Activated naive CD4-positive, alpha-beta T cell treated with anti-CD3 and anti-CD28 coated beads, Interleukin-2, amount 50 U/mL, for 24 hours (primary cell): ENCODE data around the gene NOL3.
"Not testable (repeated sequence)": the region's sequence is repeated elsewhere in the genome, so short reads cannot be mapped to it uniquely, and the experiment has no call there.

ENCODE experiments used
- H3K27ac Mint-ChIP-seq: one replicate; pipeline ENCODE4 v1.8.0; 2021; ENCODE audit warnings: mild to moderate bottlenecking, mixed read lengths
- H3K27me3 Mint-ChIP-seq: one replicate; pipeline ENCODE4 v1.8.0; 2021; ENCODE audit warnings: mixed read lengths
- H3K36me3 Mint-ChIP-seq: one replicate; pipeline ENCODE4 v1.8.0; 2021; ENCODE audit warnings: mixed read lengths
- H3K4me1 Mint-ChIP-seq: one replicate; pipeline ENCODE4 v1.8.0; 2021; ENCODE audit warnings: mixed read lengths
- H3K4me3 Mint-ChIP-seq: one replicate; pipeline ENCODE4 v1.8.0; 2021; ENCODE audit warnings: mild to moderate bottlenecking, mixed read lengths
- H3K9me3 Mint-ChIP-seq: one replicate; pipeline ENCODE4 v1.8.0; 2021; ENCODE audit warnings: mixed read lengths

The NOL3 gene

DNA sequence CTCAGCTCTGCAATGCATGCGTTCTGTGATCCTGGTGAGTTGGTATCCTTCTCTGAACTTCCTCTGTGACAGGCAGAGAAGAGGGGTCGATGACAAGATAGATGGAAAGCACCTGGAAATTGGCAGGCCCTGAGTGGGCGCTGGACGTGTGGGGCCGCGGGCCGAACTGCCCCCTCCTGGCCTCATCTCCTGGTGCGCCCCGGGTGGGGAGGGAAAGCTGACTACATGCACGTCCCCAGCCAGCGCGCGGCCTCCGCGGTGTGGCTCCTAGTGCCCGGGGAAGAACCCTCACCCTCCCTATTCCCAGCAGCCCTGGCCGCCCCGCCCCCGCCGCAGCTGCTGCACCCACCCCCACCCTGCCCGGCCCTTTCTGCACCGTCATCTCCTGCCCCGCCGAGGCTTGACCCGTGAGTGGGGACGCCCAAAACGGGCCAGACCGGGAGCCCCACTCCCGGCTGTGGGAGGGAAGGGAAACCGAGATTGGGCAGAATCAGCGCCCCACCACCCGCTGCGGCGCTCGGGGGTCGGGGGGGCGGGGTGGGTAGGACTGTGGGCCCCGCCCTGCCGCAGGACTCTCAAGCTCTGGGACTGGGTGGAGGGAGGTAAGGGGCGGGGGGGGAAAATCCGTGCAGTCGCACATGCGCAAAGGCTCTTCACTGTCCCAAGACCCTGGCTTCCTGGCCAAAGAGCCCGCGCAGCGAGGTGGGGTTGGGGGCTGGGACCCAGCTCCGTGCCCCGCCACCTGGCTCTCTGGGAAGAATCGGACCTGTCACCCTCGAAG is at the start of gene NOL3:
TSS of gene NOL3 (plus strand) at position 371 of the 781 bp plus-strand sequence.
- H3K27me3 Mint-ChIP-seq: peaks cover 41% of the 10 kb centered on the region
- peaks cover 24% of the 10 kb centered on the region for H3K4me1 Mint-ChIP-seq
- H3K27ac Mint-ChIP-seq: peak within 1 kb of the TSS; percentile 32
- H3K4me3 Mint-ChIP-seq: peak within 1 kb of the TSS; percentile 71
- H3K9me3 Mint-ChIP-seq: no peaks in the 10 kb centered on the region
- H3K36me3 Mint-ChIP-seq: no peaks in the 10 kb centered on the region

DNA sequence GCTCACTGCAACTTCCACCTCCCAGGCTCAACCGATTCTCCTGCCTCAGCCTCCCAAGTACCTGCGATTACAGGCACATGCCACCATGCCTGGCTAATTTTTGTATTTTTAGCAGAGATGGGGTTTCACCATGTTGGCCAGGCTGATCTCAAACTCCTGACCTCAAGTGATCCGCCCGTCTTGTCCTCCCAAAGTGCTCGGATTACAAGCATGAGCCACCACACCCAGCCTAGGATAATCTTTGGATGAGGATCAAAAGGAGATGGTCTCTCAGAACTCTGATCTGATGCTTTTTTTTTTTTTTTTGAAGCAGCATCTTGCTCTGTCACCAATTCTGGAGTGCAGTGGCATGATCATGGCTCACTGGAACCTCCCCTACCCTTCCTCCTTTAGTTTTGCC is 47.5 kb upstream of the NOL3 start:
- H3K9me3 Mint-ChIP-seq, H3K27me3 Mint-ChIP-seq, H3K4me3 Mint-ChIP-seq, H3K27ac Mint-ChIP-seq, H3K4me1 Mint-ChIP-seq: not testable (repeated sequence)
- H3K36me3 Mint-ChIP-seq: peaks cover 23% of the 10 kb centered on the region

DNA sequence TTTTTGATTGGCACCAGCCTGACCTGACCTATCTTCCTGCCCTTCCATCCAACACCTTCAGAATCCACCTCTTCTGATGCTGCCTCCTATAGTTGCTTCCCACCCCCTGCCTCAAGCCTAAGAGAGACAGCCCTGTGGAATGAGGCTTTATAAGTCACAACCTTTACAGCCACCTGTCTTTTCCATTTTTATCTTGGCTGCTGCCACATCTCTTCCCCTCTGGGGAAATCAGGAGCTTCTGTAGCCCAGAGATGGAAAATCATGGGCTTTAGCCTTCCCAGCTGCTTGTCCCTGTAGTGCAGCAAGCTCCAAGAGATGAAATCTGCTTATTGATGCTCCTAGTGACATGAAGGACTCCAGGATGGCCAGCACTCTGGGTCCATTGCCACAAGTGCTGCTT is 41.9 kb upstream of the NOL3 start:
- no peaks in the 10 kb centered on the region for H3K27me3 Mint-ChIP-seq
- no peak overlapping the region for H3K4me3 Mint-ChIP-seq
- H3K27ac Mint-ChIP-seq: no peak overlapping the region
- no peaks in the 10 kb centered on the region for H3K9me3 Mint-ChIP-seq
- H3K4me1 Mint-ChIP-seq: peaks cover 4% of the 10 kb centered on the region
- H3K36me3 Mint-ChIP-seq: peaks cover 21% of the 10 kb centered on the region

DNA sequence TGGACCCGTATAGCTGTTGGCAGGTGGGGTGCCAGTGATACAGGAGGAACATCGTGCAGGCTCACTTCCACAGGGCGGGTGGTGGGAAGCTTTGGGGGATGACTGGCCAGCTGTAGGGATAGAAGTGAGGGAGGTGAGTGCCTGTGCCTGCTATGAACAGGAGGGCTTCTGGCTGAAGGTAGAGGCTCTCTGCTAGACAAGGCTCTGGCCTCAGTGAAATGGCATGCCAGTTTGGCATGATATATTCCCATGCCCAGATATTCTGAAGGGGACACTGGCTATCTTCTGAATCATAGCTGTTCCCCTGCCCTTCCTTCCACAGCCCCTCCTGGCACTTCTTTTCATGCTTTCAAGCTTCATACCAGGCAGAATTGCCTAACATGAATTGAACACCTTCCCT is 41.5 kb upstream of the NOL3 start:
- Mint-ChIP-seq H3K9me3 (no peaks in the 10 kb centered on the region), H3K27me3 (no peaks in the 10 kb centered on the region), H3K4me3 (no peak overlapping the region), H3K36me3 (peaks cover 17% of the 10 kb centered on the region), H3K4me1 (no peaks in the 10 kb centered on the region), H3K27ac (no peak overlapping the region)

DNA sequence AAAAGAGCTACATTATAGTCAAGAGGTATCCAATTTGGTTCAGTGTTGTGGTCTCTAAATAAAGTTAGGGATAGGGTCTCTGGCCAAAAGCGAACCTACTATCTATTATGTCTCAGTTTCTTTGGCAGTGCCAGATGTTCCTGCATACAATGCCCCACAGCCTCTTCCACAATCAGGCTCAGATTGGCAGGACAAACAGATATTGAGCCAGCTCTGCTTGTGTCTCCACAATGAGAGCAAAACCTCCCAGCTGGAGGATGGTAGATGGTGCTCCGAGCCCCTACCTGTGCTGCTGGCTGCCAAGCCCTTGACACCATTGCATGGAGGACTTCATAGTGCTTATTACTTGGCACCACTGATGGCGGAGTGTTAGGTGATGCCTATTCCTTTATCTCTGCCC is 40.9 kb upstream of the NOL3 start:
- Mint-ChIP-seq H3K4me3 (no peak overlapping the region), H3K9me3 (no peaks in the 10 kb centered on the region), H3K27me3 (no peaks in the 10 kb centered on the region), H3K36me3 (peaks cover 17% of the 10 kb centered on the region), H3K4me1 (no peaks in the 10 kb centered on the region), H3K27ac (no peak overlapping the region)

DNA sequence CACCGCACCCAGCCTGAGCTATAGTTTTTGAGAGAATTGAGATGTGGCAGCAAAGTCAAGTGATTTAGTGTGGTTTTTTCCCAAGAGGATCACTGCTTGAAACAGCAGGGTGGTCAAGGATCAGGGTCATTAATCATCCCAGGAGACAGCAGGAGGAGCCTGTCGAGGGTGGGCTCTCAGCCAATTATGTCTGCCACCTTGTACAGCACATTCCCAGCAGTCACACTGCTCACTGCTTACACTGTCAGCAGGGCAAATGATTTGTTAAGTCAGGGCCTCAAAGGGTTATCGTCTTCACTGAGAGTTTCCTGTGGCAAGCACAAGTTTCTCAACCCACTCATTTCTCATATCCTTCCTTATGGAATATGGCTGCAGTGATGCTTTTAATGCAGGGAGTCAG is 32.7 kb upstream of the NOL3 start:
- no peaks in the 10 kb centered on the region for H3K9me3 Mint-ChIP-seq
- no peak overlapping the region for H3K4me3 Mint-ChIP-seq
- no peaks in the 10 kb centered on the region for H3K4me1 Mint-ChIP-seq
- H3K27me3 Mint-ChIP-seq: no peaks in the 10 kb centered on the region
- no peak overlapping the region for H3K27ac Mint-ChIP-seq
- peaks cover 17% of the 10 kb centered on the region for H3K36me3 Mint-ChIP-seq

DNA sequence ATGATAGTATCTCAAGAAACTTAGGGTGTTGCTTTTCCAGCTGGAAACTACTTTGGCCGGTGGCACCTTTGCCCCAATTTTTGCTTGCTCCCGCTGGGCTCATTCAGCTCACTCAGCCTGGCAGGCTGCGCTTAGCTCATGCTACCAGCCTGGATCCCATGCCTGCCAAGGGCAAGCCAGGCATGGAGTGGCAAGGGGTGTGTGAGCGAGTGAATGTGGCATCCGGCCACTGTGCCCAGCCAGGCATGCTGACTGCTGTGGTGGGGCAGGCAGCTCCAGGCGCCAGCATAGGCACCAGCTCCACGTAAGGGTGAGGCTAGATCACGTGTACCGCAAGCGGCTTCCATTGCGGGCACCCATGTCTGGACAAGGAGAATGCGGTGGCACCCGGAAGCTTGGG is 28.9 kb upstream of the NOL3 start:
- H3K27ac Mint-ChIP-seq: no peak overlapping the region
- H3K9me3 Mint-ChIP-seq: no peaks in the 10 kb centered on the region
- peaks cover 25% of the 10 kb centered on the region for H3K36me3 Mint-ChIP-seq
- H3K4me3 Mint-ChIP-seq: no peak overlapping the region
- H3K27me3 Mint-ChIP-seq: no peaks in the 10 kb centered on the region
- no peaks in the 10 kb centered on the region for H3K4me1 Mint-ChIP-seq

DNA sequence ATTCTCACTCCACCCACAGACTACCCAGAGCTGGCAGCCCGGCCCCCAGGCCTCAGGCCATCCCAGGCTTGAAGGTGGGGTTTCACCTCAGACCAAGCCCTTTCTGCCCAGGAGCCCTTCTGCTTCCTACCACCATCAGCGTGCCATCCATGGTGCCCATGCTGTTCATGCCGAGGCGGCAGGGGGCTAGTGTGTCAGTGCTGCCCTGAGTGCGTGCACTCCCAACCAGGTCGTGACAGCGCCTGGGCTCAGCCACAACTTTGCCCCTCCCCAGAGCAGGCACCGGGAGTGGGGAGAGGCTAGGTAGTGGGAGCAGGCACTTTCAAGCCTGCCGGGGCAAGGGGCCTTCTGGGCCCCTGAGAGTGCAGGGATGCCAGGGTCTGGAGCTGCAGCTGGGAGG is 28.0 kb upstream of the NOL3 start:
- no peaks in the 10 kb centered on the region for H3K27me3 Mint-ChIP-seq
- H3K4me3 Mint-ChIP-seq: no peak overlapping the region
- no peaks in the 10 kb centered on the region for H3K4me1 Mint-ChIP-seq
- peaks cover 29% of the 10 kb centered on the region for H3K36me3 Mint-ChIP-seq
- no peaks in the 10 kb centered on the region for H3K9me3 Mint-ChIP-seq
- no peak overlapping the region for H3K27ac Mint-ChIP-seq

DNA sequence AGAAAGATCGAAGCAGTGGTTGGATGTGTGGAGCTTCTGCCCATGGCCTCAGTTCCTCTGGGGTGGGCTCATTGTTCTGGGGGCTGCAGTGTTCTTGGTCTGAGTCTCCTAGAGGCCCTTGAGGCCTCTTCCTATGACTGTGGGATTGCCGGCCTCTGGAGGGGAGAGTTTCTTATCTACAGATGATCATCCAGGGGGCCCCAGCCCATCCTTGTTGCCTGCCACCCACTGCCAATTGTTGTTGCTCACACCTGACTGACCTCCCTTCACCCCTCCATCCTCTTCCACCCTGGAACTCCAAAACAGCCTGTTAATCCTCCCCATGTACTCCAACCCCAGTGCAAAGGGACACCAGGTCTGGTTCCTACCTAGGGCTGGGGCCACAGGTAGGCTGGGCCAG is 25.4 kb upstream of the NOL3 start:
- Mint-ChIP-seq H3K9me3 (no peaks in the 10 kb centered on the region), H3K4me3 (no peak overlapping the region), H3K36me3 (peaks cover 36% of the 10 kb centered on the region), H3K27ac (no peak overlapping the region), H3K27me3 (peaks cover 1% of the 10 kb centered on the region), H3K4me1 (no peaks in the 10 kb centered on the region)

DNA sequence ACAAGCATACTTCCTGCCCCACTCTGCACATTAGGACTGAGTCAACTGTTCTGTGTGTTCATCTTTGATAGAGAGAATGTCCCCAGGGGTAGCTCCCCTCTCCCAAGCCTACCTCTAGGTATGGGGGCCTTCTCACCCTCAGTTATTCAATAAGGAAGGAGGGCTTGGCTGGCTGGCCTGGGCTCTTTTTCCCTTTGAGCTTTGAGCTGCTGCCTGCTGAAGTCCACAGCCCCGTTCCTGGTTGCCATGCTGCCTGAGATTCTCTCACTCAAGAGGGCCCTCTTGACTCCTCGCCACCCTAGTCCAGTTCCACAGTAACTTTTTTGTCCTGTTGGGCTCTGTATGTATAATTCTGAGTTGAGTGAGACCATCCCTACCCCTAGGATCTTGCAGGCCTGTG is 24.6 kb upstream of the NOL3 start:
- Mint-ChIP-seq H3K27me3 (peaks cover 1% of the 10 kb centered on the region), H3K36me3 (peaks cover 33% of the 10 kb centered on the region), H3K4me3 (no peak overlapping the region), H3K4me1 (no peaks in the 10 kb centered on the region), H3K9me3 (no peaks in the 10 kb centered on the region), H3K27ac (no peak overlapping the region)

DNA sequence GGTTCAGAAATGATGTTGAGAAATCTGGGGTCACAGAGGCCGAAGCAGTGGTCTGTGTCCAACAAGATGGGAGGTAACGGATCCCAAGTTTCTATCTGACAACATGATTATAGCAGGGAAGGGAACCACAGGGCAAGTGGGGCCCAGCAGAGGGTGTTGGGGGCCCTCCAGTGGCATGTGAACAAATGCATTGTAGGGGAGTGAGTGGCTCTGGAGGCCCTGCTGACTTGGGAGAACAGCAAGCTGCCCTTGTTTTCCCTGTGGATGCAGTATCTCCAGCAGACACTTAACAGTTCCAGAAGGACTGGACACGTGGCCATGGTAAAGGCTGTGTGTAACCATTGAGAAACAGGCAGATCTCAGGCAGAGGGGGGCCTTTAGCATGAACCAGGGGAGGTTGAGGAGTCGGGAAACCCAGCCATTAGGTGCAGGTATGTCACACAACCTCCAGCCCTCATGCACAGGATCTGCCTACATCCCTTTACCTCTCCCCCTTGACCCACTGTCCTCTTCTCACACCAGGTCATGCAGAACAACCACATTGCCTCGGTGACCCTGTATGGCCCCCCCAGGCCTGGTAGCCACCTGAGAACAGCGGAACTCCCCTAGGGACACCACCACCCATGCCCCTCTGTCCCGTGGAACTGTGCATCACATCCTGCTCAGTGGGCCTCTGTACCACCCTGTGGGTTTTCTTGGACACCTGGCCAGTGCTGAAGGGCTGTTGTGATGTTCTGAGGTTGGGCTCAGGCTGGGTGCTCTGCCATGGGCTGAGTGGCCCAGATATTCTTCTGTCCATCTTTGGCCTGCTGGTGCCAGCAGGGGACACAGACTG is 23.6 kb upstream of the NOL3 start:
- Mint-ChIP-seq H3K36me3 (peaks cover 28% of the 10 kb centered on the region), H3K27me3 (peaks cover 1% of the 10 kb centered on the region), H3K4me3 (no peak overlapping the region), H3K4me1 (peaks cover 3% of the 10 kb centered on the region), H3K27ac (no peak overlapping the region), H3K9me3 (no peaks in the 10 kb centered on the region)

DNA sequence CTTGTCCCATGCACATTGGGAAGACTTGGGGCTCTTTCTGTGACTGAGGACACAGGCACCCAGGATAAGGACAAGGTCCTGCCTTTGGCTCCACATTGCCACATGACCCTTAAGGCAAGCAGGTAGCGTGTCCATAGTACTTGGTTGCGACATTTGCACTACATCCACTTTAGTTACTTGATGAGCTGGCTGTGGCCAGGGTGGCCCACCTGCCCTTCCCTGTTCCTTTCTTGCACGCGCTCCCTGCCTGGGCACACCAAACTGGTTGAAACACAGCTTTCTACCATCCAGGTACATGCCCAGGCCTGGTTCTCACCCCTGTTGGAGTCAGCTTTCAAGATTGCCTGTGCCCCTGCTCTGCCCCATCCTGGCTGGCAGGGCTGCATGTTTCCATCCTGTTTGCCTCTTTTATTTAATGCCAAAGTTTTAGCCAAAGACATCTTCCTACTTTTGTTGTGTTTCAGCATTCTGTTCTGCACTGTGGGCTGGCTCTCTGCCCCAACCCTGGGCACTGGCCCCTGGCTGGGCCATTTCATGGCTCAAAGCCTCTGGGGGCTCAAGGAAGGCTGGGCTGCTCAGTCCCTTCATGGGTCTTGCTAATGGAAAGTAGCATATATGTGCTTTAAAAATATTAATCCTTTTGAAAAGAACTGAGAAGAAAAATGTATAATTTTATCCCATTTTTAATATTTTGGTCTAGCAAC is 22.7 kb upstream of the NOL3 start:
- Mint-ChIP-seq H3K36me3 (peaks cover 25% of the 10 kb centered on the region), H3K4me1 (peaks cover 3% of the 10 kb centered on the region), H3K27ac (peak overlapping the region; percentile 25), H3K27me3 (peaks cover 1% of the 10 kb centered on the region), H3K9me3 (no peaks in the 10 kb centered on the region), H3K4me3 (no peak overlapping the region)

DNA sequence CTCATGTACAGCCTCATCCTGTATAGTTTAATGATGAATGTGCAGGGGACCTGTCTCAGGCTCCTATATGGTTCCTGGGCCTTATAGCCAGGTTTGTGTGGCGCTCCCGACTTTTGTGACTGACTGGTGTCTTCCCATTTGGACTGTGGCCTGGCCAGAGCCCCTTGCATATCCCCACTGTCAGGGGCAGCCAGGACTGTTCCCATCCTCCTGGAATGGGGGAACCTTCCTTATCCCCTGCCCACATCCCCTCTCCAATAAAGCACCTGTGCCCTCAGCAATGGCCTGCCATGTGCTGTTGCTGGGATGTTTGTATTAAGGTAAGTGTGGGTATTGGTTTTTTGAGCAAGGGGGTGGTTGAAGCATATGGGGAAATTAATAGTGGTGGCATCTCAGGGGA is 22.1 kb upstream of the NOL3 start:
- H3K36me3 Mint-ChIP-seq: peaks cover 21% of the 10 kb centered on the region
- no peak overlapping the region for H3K27ac Mint-ChIP-seq
- H3K4me3 Mint-ChIP-seq: no peak overlapping the region
- peaks cover 1% of the 10 kb centered on the region for H3K27me3 Mint-ChIP-seq
- peaks cover 3% of the 10 kb centered on the region for H3K4me1 Mint-ChIP-seq
- H3K9me3 Mint-ChIP-seq: no peaks in the 10 kb centered on the region

DNA sequence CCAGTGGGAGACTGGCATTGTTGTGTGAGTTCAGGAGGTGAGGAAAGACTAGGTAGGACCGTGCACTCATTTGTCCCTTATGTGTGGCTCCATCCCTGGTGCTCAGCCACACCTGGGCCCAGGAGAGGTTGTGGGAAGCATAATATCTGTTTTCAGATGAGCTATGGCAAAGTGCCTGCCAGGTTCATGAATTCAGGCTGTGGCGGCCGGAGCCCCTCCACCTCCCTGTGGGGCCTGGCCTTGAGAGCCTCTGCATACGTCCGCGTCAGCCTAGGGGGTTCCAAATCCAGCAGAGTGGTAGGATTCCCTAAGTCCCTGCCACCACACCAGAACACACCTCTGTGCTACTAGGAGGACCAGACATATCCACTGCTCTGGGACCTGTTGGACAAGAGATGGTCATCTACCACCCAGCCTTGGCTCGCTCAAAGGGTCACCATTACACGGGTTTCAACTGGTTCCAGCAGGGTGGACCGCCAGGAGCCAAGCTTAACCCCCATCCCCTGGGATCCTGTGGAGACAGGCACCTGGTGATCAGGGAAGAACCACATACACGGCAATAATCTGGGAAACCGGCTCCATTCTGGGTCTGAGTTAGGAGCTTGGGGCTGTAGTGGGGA is 21.6 kb upstream of the NOL3 start:
- Mint-ChIP-seq H3K27me3 (peaks cover 1% of the 10 kb centered on the region), H3K4me1 (peaks cover 3% of the 10 kb centered on the region), H3K4me3 (peak overlapping the region; percentile 54), H3K27ac (no peak overlapping the region), H3K9me3 (no peaks in the 10 kb centered on the region), H3K36me3 (peaks cover 19% of the 10 kb centered on the region)

DNA sequence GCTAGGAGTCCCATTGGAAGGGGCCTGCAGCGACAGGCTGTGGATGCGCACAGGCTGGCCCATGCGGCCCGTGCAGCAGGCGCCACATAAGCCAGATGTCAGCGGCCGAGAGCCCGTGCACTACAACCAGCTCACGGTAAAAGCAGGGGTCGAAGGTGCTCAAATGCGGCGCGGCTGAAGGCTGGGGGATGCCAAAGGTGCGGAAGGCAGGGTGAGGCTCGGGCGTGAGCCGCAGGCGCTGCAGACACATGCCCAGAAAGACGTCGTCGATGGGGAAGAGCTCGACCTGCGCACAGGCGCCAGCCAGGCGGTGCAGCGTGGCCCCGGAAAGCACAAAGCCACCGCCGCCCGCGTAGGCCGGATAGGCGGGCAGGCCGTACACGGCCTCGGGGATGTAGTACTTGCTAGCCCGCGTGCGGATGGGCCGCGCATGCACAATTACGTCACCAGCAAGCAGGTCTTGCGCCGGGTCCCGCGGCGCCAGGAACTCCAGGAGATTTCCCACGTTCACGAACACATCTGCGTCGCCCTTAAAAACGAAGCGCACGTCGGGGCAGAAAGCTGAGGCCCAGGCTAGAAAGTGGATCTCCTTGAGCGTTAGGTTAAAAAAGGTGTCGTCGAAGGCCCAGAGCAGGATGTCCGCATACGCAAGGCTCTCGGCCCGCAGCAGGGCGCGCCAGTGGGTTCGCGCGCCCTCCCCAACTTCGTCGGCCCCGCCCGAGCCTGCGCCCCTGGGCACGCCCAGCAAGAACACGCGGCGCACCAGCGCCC is 20.9 kb upstream of the NOL3 start:
- H3K4me3 Mint-ChIP-seq: peak overlapping the region; percentile 54
- no peaks in the 10 kb centered on the region for H3K9me3 Mint-ChIP-seq
- peaks cover 3% of the 10 kb centered on the region for H3K4me1 Mint-ChIP-seq
- H3K36me3 Mint-ChIP-seq: peaks cover 19% of the 10 kb centered on the region
- no peak overlapping the region for H3K27ac Mint-ChIP-seq
- peaks cover 1% of the 10 kb centered on the region for H3K27me3 Mint-ChIP-seq
